Measurements from ENCODE around the gene SERPINA3. TPM values are rescaled to one million over a fixed set of nuclear protein-coding genes. Genes with fewer than 3 reads are reported as not detected.

Gene SERPINA3
- total RNA-seq, 5 donors from 2014 or later (not counting 1 experiment from before 2014, with no cell fraction given): 4.0 to 6.1 (median 4.4) TPM; not detected in 2

Other genes with a start within 250 kb of the SERPINA3 start
- not detected for gene SERPINA2, start 245.7 kb upstream of the SERPINA3 start, total RNA-seq
- gene SERPINA1, start 223.8 kb upstream of the SERPINA3 start, total RNA-seq: 10 to 100 TPM in 1 of 5 donors, 1 to 10 TPM in 3, under 1 TPM in 1; 0.63 to 11.1 (median 6.7) TPM
- not detected for gene SERPINA11, start 159.6 kb upstream of the SERPINA3 start, total RNA-seq
- gene SERPINA9, start 136.2 kb upstream of the SERPINA3 start, total RNA-seq: not detected
- gene SERPINA12, start 102.9 kb upstream of the SERPINA3 start, total RNA-seq: not detected
- under 1 TPM in 1 of 5 donors, not detected in 4; 0.22 TPM for gene SERPINA4, start 50.9 kb upstream of the SERPINA3 start, total RNA-seq
- gene SERPINA5, start 31.0 kb upstream of the SERPINA3 start, total RNA-seq: 1 to 10 TPM in 1 of 5 donors, under 1 TPM in 2, not detected in 2; 0.92 to 1.1 (median 0.99) TPM
- under 1 TPM in 2 of 5 donors, not detected in 3; 0.37 to 0.59 TPM for gene GSC, start 157.7 kb downstream of the SERPINA3 start, total RNA-seq